Adrenal gland (tissue), 12 donors: ENCODE data around the gene AQP2. TPM values are rescaled to one million over a fixed set of nuclear protein-coding genes. Genes with fewer than 3 reads are reported as not detected.

Experiments
- DNase-seq, 7 donors: peaks; one replicate each; pipeline ENCODE4 v3.0.0-alpha.2; 2019 to 2020
- H3K27ac ChIP-seq, 5 donors: fragments of 200-600 bp; sonication (generic) in 4 of 5; 1 replicate in 3 of 5; 2 replicates in 2 of 5; pipeline versions ENCODE4 v1.5.1 to v1.8.0; 2016 to 2020; ENCODE audit warnings: mild to moderate bottlenecking in 1 of 5
- H3K27me3 ChIP-seq: fragments of 200-600 bp; 2 replicates; pipeline ENCODE4 v1.8.0; 2021
- H3K36me3 ChIP-seq, 2 donors: fragments of 200-600 bp; replicated peaks in 1 of 2; 1 replicate in 1 of 2; 2 replicates in 1 of 2; pipeline versions ENCODE4 v1.5.1 to v1.8.0; 2018 to 2022
- H3K4me1 ChIP-seq, 2 donors: fragments of 200-600 bp; replicated peaks in 1 of 2; 1 replicate in 1 of 2; 2 replicates in 1 of 2; pipeline versions ENCODE4 v1.5.1 to v1.8.0; 2018 to 2021
- H3K4me3 ChIP-seq, 4 donors: fragments of 200-600 bp; sonication (generic) in 3 of 4; one replicate each; pipeline ENCODE4 v1.5.1; 2016 to 2018
- H3K9me3 ChIP-seq, 3 donors: fragments of 200-600 bp; sonication (generic) in 1 of 3; replicated peaks in 1 of 3; 1 replicate in 2 of 3; 2 replicates in 1 of 3; pipeline versions ENCODE4 v1.5.1 to v1.8.0; 2016 to 2021
- POLR2A ChIP-seq, 2 donors: fragments of 450-650 bp; IDR thresholded peaks; one replicate each; pipeline ENCODE4 v1.6.1; 2017; ENCODE audit warnings: antibody characterized with exemption in 2 of 2, mild to moderate bottlenecking in 2 of 2, moderate library complexity in 1 of 2
- WGBS, 4 donors: extraction: QIAGEN DNeasy Blood & Tissue Kit in 2 of 4; methylation state at CpG; one replicate each; pipeline versions ENCODE4 v1.1.5 to v1.1.7; 2013 to 2017; 5-methylcytosine and 5-hydroxymethylcytosine counted together
- intact Hi-C, 2 donors: fragments of 100-400 bp; cut with DNase I; formaldehyde crosslinking; loops; one replicate each; pipeline versions ENCODE4 v1.14.1 to v1.15.0; 2022 to 2023
- polyA plus RNA-seq, 3 donors: library from polyadenylated mRNA; stranded (reverse); fragments of 200-250 nt in 2 of 3; fragments of 350-450 nt in 1 of 3; fragmentation: Illumina TruSeq in 1 of 3; extraction: RNeasy Lipid Tissue Mini Kit (QIAGEN cat#74804) in 1 of 3; gene quantifications; one replicate each; pipeline ENCODE4 v1.2.3, GENCODE V29; 2013 to 2014
- total RNA-seq, 9 donors: library from RNA; depleted of rRNA in 4 of 9; stranded (reverse); fragments of >200 nt in 4 of 9; fragments of 120-200 nt in 1 of 9; fragmentation: NEBNext Ultra II Directional in 1 of 9; extraction: Animal tissue kit (Norgen Biotek cat#: 25700) in 1 of 9; gene quantifications; one replicate each; pipeline versions ENCODE4 v1.1.0 to v1.2.4, GENCODE V29; 2013 to 2023
- TF ChIP-seq, protein P1 (sequence below), 6 experiments: fragments of 450-650 bp in 4 of 6; fragments of 200-600 bp in 2 of 6; sonication (generic) in 1 of 6; IDR thresholded peaks; 1 replicate in 5 of 6; 2 replicates in 1 of 6; pipeline versions ENCODE4 v1.5.1 to v1.8.0; 2016 to 2021; ENCODE audit warnings: antibody characterized with exemption in 6 of 6, mild to moderate bottlenecking in 2 of 6, moderate library complexity in 1 of 6
- donor health status: healthy with polysubstance abuse.
- donor health status: Bipolar disorder and iron deficiency.
- donor health status: DM: yes; HTN: yes; CAD: no.
- donor health status: DM: no; HTN: no; CAD: no.
- donor health status: DM: no; HTN: no; CAD: no.
- donor health status: DM: yes; HTN: yes; CAD: no.

The AQP2 gene
- total and polyA plus RNA-seq, 12 donors = 0.10 to 81.0 (median 2.4) TPM; not detected in 1

DNA sequence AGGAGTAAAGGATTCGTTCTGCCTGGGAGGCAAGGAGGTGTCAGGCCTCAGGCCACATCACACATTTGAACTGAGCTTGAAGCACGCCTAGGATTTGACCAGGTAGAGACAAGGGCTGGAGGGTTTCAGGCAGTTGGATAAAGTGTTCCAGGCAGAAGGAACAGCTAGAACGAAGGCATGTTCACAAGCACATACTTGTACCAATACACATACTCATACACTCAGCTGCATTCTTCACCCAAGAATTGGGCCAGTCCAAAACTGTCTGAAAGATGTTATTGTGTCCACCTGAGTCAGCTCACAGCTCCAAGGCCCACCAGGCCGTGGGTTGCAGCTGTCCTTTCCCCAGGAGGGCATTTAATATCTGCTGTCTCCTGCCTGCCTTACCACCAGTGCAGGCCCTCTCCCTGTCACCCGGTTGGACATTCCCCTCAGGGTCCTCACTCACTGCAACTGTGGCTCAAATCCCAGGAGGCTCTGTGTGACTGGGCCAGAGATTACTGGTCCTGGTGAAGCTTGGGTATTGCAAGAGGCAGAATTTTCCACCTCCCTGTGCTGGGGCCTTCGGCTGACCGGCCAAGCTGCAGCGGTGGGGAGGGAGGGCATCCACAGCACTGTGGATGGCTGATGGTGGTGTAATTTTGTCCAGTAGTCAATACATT is 12.8 kb upstream of the AQP2 start:
- Histone ChIP-seq H3K9me3 (no peaks in the 10 kb centered on the region), H3K27ac (no peak overlapping the region), H3K4me3 (no peak overlapping the region), H3K36me3 (no peaks in the 10 kb centered on the region), H3K27me3 (no peaks in the 10 kb centered on the region), H3K4me1 (no peaks in the 10 kb centered on the region)
- intact Hi-C loops = no loop called here
- no peak for DNase-seq
- no peak for TF ChIP-seq POLR2A (IDR thresholded peaks at IDR 0.05)
- TF ChIP-seq, protein P1, sequence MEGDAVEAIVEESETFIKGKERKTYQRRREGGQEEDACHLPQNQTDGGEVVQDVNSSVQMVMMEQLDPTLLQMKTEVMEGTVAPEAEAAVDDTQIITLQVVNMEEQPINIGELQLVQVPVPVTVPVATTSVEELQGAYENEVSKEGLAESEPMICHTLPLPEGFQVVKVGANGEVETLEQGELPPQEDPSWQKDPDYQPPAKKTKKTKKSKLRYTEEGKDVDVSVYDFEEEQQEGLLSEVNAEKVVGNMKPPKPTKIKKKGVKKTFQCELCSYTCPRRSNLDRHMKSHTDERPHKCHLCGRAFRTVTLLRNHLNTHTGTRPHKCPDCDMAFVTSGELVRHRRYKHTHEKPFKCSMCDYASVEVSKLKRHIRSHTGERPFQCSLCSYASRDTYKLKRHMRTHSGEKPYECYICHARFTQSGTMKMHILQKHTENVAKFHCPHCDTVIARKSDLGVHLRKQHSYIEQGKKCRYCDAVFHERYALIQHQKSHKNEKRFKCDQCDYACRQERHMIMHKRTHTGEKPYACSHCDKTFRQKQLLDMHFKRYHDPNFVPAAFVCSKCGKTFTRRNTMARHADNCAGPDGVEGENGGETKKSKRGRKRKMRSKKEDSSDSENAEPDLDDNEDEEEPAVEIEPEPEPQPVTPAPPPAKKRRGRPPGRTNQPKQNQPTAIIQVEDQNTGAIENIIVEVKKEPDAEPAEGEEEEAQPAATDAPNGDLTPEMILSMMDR (IDR thresholded peaks at IDR 0.05) = no peak
- 82 to 95% (median 89%) methylated on average over 6 to 8 of the region's 8 CpGs for WGBS, 4 donors

DNA sequence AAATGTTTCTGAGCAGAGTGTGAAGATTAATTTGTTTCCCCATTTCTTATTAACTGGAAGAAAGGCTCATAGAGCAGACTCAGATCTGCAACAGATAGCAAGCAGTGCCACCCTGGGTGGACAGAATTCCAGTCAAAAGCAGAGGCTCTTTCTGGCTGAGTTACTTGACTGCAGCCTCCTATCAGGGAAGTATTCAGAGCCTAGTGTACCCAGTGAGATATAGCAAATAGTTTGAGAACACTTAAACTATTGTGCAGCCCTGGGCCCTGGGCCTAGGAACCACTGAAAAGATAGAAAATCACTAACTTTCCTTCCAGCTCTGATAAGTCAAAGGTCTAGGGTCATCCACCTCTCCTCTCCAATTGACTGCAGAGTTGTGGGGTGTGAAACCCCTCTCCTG is 11.2 kb upstream of the AQP2 start:
- H3K27me3 ChIP-seq = no peaks in the 10 kb centered on the region
- intact Hi-C loops = no loop called here
- no peaks in the 10 kb centered on the region for H3K9me3 ChIP-seq
- TF ChIP-seq, protein P1 (IDR thresholded peaks at IDR 0.05) = no peak
- TF ChIP-seq POLR2A (IDR thresholded peaks at IDR 0.05) = no peak
- no peak overlapping the region for H3K27ac ChIP-seq
- H3K4me3 ChIP-seq = no peak overlapping the region
- no peaks in the 10 kb centered on the region for H3K36me3 ChIP-seq
- no peaks in the 10 kb centered on the region for H3K4me1 ChIP-seq
- DNase-seq = no peak

DNA sequence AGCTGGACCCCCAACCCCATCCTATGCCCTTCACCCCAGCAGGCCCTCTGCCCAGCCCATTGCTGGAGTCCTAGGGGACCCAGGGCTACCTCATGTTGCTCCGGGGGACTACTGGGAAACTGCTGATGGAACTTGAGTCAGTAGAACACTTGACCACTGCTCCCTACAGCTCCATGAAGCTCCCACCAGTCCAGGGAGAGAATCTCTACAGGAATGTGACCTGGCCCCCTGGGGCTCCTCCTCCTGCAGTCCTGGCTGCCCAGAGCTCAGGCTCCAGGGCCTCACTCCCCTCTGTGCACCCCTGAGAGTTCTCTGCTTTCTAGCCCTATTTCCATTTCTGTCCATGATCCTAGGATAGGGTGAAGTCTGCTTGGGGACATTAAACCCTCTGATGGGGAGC is 10.8 kb upstream of the AQP2 start:
- DNase-seq = no peak
- H3K9me3 ChIP-seq = no peaks in the 10 kb centered on the region
- no peak overlapping the region for H3K27ac ChIP-seq
- no peaks in the 10 kb centered on the region for H3K36me3 ChIP-seq
- no peak overlapping the region for H3K4me3 ChIP-seq
- TF ChIP-seq, protein P1 (IDR thresholded peaks at IDR 0.05) = no peak
- TF ChIP-seq POLR2A (IDR thresholded peaks at IDR 0.05) = no peak
- H3K27me3 ChIP-seq = no peaks in the 10 kb centered on the region
- peaks cover 0 to 4% of the 10 kb centered on the region in 2 donors for H3K4me1 ChIP-seq
- intact Hi-C loops = no loop called here
- 100% methylated on average over 1 of the region's 1 CpG; no CpG with 5 or more reads in 2 of the 4 donors for WGBS, 4 donors

DNA sequence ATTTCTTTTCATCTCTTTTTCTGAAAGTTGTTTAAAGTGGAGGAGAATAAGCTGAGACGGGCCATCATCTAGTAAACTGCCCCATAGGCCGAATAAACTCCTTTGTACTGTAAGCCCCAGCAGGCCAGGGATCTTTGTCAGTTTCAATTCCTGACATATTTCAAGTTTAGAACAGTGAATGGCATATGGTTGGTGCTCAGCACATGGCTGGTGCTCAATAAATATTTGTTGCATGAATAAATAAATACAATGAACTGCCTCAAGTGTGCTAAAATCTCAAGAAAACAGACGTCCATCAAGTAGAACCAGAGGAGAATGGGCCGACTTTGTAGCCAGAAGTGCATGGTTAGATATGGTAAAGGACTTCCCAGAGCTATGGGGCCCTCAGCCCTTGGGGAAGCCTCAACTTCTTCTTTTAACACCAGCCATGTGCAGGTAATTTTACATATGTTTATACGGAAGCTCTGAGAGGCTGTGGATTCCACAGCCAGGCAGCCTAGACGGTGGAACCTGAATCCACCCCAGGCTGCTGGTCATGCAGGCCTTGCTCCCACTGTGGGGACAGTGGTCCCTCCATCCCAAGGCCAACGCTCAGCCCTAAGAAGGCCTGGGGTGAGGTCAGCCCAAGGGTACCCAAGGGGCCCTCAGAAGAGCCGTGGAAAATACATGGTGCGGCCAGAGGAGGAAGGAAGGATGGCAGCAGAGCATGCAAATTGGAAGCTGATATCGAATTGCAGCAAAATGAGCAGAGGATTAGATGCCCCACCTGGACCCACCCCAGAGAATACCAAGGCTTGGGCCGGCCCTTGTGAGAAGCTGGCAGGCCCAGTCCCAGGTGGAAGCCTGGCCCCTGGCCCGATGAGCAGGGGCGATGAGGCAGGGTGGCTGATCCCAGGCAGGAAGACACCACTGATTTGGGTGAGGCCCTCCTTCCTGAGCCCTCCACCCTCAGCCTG is 8.7 kb upstream of the AQP2 start:
- H3K27me3 ChIP-seq = no peaks in the 10 kb centered on the region
- intact Hi-C loops = no loop called here
- no peak overlapping the region for H3K27ac ChIP-seq
- 79 to 90% (median 88%) methylated on average over 10 to 13 of the region's 13 CpGs for WGBS, 4 donors
- DNase-seq = no peak
- TF ChIP-seq, protein P1 (IDR thresholded peaks at IDR 0.05) = no peak
- TF ChIP-seq POLR2A (IDR thresholded peaks at IDR 0.05) = no peak
- H3K36me3 ChIP-seq = no peaks in the 10 kb centered on the region
- peaks cover 0 to 15% of the 10 kb centered on the region in 2 donors for H3K4me1 ChIP-seq
- no peak overlapping the region for H3K4me3 ChIP-seq
- no peaks in the 10 kb centered on the region for H3K9me3 ChIP-seq
